Activated naive CD4-positive, alpha-beta T cell treated with Interleukin-2 at 50 U/mL for 16 hours (primary cell): ENCODE results near the gene F2.
A peak's percentile ranks its signal among the peaks of the same experiment; 100 is the strongest.
"Not testable (repeated sequence)": the region's sequence is repeated elsewhere in the genome, so short reads cannot be mapped to it uniquely, and the experiment has no call there.

Experiments
- DNase-seq: peaks from one replicate; pipeline ENCODE4 v3.0.0-alpha.2; 2020

Gene F2

DNA sequence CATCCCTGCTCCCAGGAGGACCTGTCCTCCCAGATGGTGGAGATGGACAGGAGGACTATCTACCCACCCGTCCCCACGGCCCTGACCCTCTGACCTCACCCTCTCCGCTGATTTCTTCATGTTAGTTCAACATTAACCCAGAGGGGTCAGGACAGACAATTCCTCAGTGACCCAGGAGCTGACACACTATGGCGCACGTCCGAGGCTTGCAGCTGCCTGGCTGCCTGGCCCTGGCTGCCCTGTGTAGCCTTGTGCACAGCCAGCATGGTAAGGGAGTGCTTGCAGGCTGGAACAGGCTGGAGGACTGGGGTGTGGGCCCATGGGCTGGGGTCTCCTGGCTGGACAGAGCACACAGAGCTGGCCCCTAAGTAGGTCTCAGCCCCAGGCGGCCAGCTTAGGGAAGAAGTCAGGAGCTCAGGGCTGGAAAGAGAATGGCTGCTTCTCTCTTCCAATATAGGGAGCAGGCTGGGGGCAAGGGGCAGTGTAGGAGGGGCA lies at the start of gene F2:
TSS of gene F2 (plus strand) at position 166 of the 495 bp plus-strand sequence. CDS start at position 189, 23 bp downstream.
- no peak for DNase-seq

DNA sequence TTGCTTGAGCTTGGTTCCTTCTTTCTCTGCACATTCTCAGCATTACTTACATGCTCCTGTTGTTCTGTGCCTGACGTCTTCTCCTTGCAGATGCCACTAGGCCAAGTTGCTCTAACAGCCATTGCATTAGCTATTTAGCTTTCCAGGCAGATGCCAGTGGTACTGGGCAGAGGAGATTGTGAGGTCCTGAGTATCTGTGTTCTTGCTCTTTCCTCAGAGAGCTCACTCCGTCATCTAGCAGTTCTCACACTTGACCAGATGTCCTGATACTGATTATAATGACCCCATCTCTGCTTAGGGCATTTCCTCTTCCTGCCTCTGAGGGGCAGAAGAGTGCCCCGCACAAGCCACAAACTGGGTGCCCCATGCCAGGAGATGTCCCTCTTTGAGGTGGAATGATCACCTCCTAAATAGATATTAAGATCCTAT lies 49.3 kb upstream of the F2 start:
- DNase-seq = no peak

DNA sequence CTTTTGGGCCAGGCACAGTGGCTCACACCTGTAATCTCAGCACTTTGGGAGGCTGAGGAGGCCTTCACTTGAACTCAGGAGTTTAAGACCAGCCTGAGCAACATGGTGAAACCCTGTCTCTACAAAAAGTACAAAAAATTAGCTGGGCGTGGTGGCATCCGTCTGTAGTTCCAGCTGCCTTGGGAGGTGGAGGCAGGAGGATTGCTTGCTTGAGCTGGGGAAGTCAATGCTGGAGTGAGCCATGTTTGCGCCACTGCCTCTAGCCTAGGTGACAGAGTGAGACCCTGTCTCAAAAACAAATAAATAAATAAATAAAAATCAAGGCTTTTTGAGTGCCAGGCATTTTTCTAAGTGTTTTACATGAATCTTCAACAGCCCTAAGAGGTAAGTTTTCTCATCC lies 48.5 kb upstream of the F2 start:
- DNase-seq = not testable (repeated sequence)

DNA sequence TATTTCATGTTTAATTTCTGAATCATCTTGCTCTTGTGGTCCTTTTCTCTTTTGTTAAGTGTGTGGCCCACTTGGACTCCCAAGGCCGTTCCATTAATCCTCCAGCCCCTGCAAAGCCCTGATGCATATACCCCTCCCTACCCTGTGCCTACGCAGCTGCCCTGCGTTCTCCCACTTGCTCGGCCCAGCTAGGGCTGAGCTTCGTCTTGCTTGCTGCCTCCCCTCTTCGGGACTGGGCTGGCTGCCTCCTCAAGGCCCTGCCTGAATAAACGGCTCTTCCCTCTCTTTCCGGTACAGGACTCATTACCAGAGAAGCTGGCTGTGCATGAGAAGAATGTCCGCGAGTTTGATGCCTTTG lies 47.1 kb upstream of the F2 start:
- DNase-seq = no peak

DNA sequence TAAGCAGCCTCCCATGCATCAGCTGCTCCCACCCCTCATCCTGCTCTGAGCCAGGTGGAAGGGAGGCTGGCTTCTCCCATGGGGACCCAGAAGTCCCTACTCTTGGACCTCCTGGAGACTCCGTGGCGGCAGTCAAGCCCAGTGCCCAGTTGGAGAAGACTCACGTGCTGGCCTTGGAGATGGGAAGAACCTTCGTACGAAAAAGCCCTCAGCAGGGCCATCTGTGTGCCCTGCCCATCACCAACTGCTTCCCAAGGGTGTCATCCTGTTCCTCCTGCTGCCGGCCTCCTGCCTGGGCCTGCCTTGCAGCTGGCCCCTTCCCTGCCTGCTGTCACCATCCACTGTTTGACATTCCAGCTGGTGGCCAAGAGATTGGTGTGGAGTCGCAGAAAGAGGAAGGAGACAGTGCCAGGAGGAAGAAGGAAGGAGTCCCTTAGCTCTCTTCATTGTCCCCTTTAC lies 46.6 kb upstream of the F2 start:
- no peak for DNase-seq

DNA sequence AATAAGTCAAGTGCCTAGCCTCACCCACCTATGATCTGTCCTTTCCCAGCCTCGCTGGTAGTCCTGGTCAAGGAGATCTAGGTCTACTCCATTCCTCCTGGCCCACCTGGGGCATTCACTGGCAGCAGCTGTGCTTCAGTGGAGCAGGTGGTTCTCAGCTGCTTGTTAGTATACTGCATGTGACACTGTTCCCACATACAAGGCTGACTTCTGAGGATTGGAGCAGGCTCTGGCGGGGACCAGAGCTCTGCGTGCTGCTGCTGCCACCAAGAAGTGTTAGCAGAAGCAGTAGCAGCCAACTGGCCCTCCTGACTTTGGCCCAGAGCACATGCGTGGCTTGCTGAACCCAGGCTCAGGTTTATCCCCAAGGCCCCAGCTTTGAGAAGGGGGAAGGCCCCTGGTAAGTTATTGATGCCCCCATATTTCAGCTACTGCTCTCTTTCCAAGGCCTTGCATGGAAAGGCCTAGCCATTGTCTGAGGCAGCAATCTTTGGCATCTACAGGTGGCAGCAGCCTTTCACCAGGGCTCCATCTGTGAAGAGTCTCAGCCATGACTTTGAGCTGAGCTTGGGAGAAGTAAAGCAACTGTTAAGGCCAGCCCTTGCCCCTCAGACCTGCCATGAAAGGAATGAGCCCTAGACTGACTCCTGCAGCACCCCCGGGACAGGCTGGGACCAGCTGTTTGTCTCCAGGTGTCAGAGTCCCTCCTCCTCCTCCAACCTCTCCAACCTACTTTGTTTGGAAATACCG lies 45.1 kb upstream of the F2 start:
- no peak for DNase-seq

DNA sequence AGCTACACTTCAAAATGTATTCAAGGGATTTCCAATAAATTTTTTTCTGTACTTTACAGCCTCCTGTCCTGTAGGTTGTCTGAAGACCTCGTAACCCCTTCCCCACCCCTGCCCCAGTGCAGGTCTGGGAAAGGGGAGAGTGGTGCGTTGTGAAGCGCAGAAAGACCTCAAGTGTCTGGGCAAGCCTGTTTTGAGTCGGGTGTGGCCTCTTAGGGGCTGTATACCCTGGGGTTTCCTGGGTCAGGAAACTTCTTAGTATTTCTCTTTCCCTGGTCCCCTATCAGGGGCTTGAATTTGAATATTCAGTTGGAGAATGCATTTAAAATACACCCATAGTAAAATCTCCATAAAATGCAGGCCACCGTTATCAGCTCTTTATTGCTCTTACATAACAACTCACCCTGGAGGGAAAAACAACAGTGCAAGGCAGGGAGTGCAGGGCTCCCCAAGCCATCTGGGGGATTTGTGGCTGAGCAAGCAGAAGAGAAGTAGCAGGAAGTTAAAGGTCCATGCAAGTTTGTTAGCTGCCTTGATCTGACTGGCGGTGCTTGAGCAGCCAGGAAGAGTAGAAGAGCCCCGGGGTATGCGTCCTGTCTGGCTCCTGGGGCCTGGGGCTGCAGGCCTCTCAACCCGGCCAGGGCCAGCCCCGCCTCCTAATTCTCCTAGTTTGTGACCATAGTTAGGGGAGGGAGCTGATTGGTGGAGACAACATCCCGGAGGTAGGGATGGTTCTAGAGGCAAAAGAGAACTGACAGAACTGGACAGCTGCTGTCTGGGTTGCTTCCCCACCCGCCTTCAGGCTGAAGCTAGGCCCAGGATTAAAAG lies 44.3 kb upstream of the F2 start:
- peak; percentile 9 for DNase-seq

DNA sequence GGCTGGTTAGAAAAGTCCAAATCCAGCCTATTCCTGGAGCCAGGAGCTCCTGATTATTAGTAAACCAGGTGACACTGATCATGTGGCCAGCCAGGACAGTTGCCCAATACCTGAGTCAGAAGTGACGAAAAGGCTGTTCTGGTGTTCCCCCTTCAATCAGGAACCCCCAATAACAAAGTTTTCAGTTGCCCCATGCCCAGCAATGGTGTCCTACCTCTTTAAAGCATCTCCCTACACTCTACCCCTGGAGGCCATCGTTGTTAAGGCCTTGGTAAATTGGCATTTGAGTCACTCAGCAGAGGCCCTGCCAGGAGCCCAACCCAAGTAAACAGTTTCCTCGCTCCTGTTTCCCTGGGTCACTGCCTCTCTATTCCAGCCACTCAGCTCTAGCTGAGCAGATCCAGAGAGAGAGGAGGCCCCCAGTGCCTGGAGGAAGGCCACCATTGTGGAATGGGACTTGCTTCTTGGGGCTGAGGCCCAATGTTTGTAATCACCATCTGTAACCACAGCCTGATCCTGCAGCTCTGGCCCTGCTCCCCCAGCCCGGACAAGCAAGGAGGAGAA lies 43.6 kb upstream of the F2 start:
- no peak for DNase-seq

DNA sequence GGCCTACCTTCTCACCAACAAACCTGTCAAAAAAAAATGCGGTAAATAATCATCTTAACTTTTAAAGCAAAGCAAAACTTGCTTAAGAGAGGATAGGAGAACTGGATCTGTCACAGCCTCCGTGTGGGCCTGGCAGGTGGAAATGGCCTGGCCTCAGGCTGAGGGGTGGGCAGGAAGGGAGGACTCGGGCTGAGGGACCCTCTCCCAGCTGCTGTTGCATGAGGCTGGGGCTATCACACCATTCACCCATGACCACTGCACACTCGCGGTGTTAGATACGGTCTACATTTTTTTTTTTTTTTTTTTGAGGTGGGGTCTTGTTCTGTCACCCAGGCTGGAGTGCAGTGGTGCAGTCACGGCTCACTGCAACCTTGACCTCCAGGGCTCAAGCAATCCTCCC lies 43.1 kb upstream of the F2 start:
- no peak for DNase-seq

DNA sequence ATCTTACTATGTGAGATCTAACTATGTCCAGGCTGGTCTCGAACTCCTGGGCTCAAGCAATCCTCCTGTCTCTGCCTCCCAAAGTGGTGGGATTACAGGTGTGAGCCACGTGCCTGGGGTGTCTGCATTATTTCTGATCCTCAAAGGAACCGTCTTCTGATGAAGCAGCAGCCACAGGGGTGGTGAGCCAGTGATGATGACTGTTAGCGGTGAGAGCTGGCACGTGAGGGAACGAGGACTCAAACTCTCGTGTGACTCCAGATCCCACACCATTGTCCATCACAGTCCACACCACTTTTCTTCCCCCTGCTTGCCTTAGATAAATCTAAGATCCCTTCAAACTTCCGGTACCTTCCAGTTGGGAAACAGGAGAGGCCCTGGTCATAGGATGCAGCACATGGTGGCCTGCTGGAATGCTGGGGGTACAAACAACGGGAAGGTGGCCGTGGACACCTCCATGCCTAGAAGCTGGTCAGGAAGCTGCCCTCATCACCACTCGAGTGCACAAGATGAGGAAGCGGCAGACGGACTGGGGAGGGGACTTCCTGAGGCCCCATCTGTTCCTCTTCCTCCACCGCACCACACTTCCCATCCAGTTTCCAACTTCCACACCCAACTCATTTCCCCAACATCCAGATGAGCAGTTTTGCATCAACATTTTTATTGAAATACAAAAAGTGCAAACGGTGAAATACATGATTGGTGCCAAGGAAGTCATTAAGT lies 42.4 kb upstream of the F2 start:
- DNase-seq = no peak

DNA sequence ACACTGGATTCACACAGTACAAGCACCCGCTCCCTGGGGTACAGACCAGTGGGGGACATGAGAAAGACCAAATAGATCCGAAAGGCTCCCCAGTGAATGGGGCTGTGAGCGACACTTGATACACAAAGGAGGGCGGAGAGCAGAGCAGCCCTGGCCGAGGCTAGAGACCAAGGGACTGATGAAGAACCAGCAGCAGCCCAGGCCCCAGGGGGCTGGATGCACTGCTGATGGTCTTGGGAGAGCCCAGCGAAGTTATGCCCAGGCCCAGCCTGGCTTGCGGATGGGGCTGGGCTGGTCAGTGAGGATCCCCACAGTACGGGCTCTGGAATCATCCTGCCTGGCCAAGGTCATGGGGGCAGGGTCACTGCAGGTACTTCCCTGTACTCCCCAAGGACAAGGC lies 41.8 kb upstream of the F2 start:
- no peak for DNase-seq

DNA sequence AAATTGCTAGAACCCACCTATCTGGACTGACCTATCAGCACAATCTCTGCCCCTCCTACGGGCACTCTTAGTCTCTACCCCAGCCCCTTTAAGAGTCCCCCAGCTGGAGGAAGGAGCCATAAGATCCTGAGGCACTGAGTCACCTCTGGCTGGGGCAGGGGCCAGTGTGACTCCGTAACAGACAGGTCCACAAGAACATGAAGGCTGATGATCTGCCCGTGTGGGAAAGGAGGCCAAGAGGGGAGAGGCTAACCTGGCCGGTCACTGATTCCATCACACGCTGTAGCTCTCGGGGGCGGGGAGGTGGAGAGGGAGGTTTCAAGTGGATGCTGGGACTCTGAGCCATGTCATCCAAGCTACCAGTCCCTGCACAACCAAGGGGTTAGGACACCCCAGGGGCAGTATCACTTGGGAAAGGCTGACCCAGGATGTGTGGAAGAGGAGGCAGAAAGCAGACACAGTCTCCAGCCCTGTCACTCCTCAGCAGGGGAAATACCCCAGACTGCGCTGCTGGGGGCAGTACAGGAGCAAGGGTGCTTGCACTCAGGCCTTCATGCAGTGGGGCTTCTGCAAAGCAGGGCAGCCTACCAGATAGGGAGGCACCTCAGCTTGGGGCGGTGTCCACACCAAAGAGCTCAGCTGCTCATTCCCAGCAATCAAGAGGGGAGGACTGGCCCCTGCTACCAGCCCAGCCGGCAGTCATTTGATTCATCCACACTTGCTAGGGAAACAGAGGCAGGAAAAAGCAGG lies 40.8 kb upstream of the F2 start:
- no peak for DNase-seq

DNA sequence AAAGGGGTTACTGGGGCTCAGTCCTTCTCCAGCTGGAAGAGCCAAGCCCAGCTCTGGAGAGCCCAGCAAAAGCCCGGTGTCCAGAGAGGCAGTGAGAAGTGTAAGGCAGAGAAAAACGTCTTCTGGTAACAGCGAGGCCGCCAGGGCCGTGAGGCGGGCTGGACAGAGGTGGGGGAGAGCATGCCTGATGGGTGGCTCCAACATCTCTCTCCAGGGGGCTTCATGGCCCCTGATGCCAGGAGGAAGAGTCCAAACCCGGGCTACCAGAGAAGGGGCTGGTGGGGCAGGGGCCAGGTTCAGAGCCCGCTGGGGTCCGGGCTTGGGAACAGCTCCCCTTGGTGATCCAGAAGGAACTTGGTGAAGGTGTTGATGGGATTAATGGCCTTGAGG lies 40.3 kb upstream of the F2 start:
- no peak for DNase-seq

DNA sequence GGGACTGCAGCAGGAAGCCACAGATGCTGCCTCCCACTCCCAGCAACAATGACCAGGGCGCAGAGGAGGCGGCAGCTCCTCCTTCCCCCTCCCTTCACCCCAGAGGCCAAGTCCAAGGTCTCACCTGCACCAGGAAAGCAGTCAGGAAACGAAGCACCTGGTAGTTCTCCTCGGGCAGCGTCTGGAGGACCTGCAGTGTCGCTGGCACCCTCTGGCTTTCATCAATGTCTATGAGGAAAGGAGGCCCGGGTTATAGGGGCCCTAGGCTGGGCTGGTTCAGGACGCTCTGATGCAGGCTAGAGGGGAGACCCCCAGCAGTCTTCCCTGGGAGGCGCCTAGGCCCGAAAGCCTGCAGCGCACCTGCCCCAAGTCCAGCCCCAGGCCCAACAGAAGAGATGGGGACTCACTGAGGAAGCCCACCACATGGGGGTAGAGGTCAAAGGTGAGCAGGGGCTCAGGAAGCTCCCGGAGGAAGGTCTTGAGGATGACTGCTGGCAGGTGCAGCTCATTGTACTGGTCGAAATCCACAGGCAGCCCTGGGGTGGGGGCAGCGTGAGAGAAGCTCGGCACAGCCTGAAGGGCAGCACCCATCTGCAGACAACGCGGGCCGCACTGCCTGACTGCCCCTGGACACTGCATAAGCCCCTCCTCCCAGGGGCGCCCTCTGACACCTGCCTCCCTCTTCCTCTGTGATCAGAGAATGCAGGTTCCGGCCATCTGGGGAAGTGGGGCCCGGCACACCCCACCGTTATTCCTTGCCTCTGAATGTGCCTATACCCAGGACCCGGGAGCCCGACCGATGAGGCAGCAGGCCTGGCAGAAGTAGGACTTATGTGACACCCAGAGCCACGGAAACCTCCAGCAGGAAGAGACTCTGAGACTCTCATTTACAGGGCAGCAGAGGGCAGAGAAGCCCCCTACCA lies 39.5 kb upstream of the F2 start:
- DNase-seq = no peak

DNA sequence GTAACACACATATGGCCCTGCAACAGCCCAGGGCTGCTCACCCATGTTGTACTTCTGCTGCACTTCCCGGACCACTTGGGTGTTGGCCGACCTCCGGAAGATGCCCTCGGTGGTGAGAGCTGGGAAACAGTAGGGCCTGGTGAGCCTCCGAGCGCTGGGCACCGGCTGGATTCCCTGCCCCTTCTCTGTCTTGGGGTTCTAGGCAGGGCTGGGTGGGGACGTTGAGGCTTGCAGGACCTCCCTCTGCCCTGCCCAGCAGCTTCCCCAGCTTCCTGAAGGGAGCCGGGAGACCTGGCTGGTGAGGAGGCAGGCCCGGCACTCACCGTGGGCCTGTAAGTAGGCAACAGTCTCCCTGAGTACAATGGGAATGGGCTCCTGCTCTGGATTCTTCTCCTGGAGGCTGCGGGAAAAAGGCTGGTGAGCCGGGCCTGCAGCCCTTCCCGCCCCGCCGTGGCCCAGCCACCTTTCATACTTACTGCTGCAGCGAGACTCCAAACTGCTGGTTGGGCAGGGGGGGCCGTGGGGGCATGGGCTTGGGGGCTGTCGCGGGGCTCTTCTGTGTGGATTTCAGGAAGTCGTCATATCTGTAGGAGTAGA lies 38.8 kb upstream of the F2 start:
- no peak for DNase-seq

DNA sequence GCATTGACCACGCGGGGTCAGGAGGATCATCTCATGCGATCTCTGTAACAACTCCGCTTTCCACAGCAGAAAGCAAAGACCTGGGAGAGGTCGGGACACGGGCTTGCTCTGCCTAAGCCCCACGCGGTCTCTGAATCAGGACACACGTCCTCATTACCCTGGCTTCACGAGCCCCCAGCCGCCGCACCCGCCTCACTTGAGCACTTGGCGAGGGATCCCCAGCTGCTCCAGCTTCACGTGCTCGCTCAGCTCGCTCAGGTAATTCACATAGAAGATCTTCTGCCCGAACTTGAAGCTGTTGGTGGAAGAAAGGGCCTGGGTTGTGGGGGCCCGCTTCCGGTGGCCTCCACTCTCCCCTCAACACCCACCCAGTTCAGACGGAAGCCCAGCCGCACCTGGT lies 38.2 kb upstream of the F2 start:
- DNase-seq = no peak

DNA sequence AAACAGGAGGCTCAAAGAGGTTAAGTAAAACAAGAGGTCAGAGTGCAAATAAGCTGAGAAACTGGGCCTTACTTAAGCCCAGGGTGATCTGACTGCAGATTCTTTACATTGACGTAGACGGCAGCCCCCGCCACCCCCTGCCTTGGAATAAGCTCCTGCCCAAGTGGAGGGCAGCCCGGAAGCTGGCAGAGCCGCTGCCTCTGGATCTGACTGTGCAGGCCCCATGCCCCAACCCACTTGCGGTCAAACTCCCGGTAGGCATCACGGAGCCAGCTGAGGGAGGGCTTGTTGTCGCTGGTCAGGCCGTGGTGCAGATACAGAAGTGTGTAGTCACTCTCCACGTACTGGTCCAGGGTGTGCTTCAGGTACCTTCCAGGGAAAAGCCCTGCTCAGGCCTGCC lies 37.2 kb upstream of the F2 start:
- no peak for DNase-seq

DNA sequence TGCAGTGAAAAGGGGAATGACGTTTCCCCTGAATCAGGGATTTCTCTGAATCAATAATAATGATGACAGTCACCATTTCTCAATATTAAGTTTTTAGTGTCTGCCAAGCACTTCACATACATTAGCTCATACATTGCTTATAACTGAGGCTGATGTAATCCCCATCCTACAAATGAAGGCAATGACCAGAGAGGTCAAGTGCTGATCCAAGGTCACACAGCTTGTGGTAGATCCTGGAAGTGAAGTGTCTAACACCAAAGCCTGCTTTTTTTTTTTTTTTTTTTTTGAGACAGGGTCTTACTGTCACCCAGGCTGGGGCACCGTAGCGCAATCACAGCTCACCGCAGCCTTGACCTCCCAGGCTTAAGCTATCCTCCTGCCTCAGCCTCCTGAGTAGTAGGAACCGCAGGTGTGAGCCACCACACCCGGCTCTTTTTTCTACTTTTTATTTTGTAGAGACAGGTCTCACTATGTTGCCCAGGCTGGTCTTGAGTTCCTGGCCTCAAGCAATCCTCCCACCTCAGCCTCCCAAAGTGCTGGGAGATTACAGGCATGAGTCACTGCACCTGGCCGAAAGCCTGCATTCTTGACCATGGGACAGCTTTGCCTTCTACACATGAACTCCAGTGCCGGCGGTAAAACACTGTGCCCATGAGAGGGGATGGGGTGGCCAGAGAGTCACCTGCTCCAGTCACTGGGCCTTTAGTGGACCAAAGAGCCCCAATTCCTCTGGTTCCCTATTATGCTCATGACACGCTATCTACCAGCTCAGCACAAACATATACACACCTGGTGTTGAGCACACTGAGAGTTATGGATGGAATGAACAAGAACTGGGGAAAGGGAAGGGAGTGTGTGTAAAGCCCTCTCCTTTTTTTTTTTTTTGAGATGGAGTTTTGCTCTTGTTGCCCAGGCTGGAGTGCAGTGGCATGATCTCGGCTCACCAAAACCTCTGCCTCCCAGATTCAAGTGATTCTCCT lies 36.0 kb upstream of the F2 start:
- no peak for DNase-seq

DNA sequence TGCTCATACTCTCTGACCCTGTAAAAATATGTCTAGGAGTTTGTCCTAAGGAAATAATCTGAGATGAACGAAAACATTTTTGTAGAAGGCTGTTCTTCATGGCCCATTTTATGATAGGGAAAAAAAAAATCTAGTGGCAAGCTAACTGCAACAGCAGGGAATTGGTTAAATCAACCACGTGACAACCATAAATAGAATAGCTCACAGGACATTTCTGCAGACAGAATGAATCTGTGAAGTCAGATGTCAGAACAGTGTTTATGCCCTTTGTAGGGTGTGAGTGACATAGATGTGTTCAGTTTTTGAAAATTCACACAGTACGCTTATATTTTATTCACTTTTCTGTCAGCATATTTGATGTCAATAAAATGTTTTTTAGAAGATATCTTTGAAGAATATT lies 34.6 kb upstream of the F2 start:
- DNase-seq = no peak
